HepG2 (cell line): Measurements from ENCODE around the gene TUBG2. TPM values are rescaled to one million over a fixed set of nuclear protein-coding genes. Genes with fewer than 3 reads are reported as not detected.
A peak's percentile ranks its signal among the peaks of the same experiment; 100 is the strongest.

ENCODE experiments used
- ASH2L ChIP-seq: fragments of 300-600, 200-600 bp; sonication (generic); IDR thresholded peaks from 2 replicates; pipeline ENCODE4 v1.7.0; 2017; ENCODE audit warnings: low read depth, mild to moderate bottlenecking, moderate library complexity, mixed read lengths, low read length; ENCODE audit not compliant: insufficient read length
- KLF15 ChIP-seq: sonication (generic); formaldehyde crosslinking; IDR thresholded peaks from 2 replicates; pipeline ENCODE4 v1.8.1; 2023; ENCODE audit warnings: borderline replicate concordance, mild to moderate bottlenecking, inconsistent platforms, missing genetic modification reagents, mixed read lengths
- MXD1 ChIP-seq: sonication (generic); formaldehyde crosslinking; IDR thresholded peaks from 2 replicates; pipeline ENCODE4 v1.4.0; 2020; ENCODE audit warnings: mild to moderate bottlenecking, missing genetic modification reagents
- NFATC3 ChIP-seq: sonication (generic); formaldehyde crosslinking; IDR thresholded peaks from 2 replicates; pipeline ENCODE4 v1.5.1; 2020; ENCODE audit warnings: mild to moderate bottlenecking, missing genetic modification reagents
- PCBP2 ChIP-seq: fragments of 200-400 bp; formaldehyde crosslinking; optimal IDR thresholded peaks from 2 replicates; pipeline ENCODE3; 2018; ENCODE audit warnings: low read length, low read depth; ENCODE audit not compliant: poor library complexity, severe bottlenecking
- PRDM15 ChIP-seq: sonication (generic); formaldehyde crosslinking; IDR thresholded peaks from 2 replicates; pipeline ENCODE4 v1.4.0; 2020; ENCODE audit warnings: missing genetic modification reagents
- SAP130 ChIP-seq: IDR thresholded peaks from 2 replicates; pipeline ENCODE4 v1.6.1; 2016; ENCODE audit warnings: low read depth
- XRCC5 ChIP-seq: fragments of 200-400 bp; formaldehyde crosslinking; optimal IDR thresholded peaks from 2 replicates; pipeline ENCODE3; 2017; ENCODE audit warnings: mild to moderate bottlenecking, low read length
- ZBTB38 ChIP-seq: sonication (generic); formaldehyde crosslinking; IDR thresholded peaks from 2 replicates; pipeline ENCODE4 v1.5.1; 2020; ENCODE audit warnings: mild to moderate bottlenecking, missing genetic modification reagents
- ZMYM4 ChIP-seq: sonication (generic); formaldehyde crosslinking; IDR thresholded peaks from 2 replicates; pipeline ENCODE4 v1.8.1; 2023; ENCODE audit warnings: mild to moderate bottlenecking, missing genetic modification reagents
- ZNF224 ChIP-seq: sonication (generic); formaldehyde crosslinking; IDR thresholded peaks from 2 replicates; pipeline ENCODE4 v1.5.0; 2020; ENCODE audit warnings: mild to moderate bottlenecking, missing genetic modification reagents
- ZNF274 ChIP-seq: sonication (generic); formaldehyde crosslinking; IDR thresholded peaks from 2 replicates; pipeline ENCODE4 v1.5.1; 2020; ENCODE audit warnings: mild to moderate bottlenecking, missing genetic modification reagents
- ZNF337 ChIP-seq: sonication (generic); formaldehyde crosslinking; IDR thresholded peaks from 2 replicates; pipeline ENCODE4 v1.5.1; 2020; ENCODE audit warnings: missing genetic modification reagents, low read depth, mild to moderate bottlenecking, borderline replicate concordance
- ZNF354B ChIP-seq: sonication (generic); formaldehyde crosslinking; IDR thresholded peaks from 2 replicates; pipeline ENCODE4 v1.8.0; 2022; ENCODE audit warnings: mild to moderate bottlenecking, missing genetic modification reagents
- ZNF414 ChIP-seq: sonication (generic); formaldehyde crosslinking; IDR thresholded peaks from 2 replicates; pipeline ENCODE4 v1.5.0; 2020; ENCODE audit warnings: missing genetic modification reagents
- ZNF513 ChIP-seq: sonication (generic); formaldehyde crosslinking; conservative IDR thresholded peaks from 2 replicates; pipeline ENCODE4 v1.5.0; 2020; ENCODE audit warnings: missing genetic modification reagents
- ZNF740 ChIP-seq: sonication (generic); formaldehyde crosslinking; IDR thresholded peaks from 2 replicates; pipeline ENCODE4 v1.4.0; 2020; ENCODE audit warnings: missing genetic modification reagents
- ZNF800 ChIP-seq: sonication (generic); formaldehyde crosslinking; IDR thresholded peaks from 2 replicates; pipeline ENCODE4 v1.4.0; 2020; ENCODE audit warnings: missing genetic modification reagents
- ZSCAN5A ChIP-seq: sonication (generic); formaldehyde crosslinking; IDR thresholded peaks from 2 replicates; pipeline ENCODE4 v1.8.0; 2022; ENCODE audit warnings: mild to moderate bottlenecking, missing genetic modification reagents, borderline replicate concordance
- polyA plus RNA-seq, 8 experiments: library from polyadenylated mRNA; depleted of rRNA in 3 of 8; stranded (reverse) in 7 of 8; unstranded in 1 of 8; fragments of >200 nt; fragmentation: Illumina TruSeq in 4 of 8; extraction: Trizol in 4 of 8; gene quantifications; 2 replicates each; pipeline versions ENCODE4 v1.2.1 to v1.2.3, GENCODE V29; 2011 to 2016; ENCODE audit warnings: low read depth in 4 of 8, missing spikeins in 1 of 8, mixed read lengths in 1 of 8; ENCODE audit not compliant: insufficient read depth in 1 of 8
- total RNA-seq, 5 experiments: library from RNA; depleted of rRNA; stranded (reverse); fragments of >200 nt; fragmentation: Illumina TruSeq; extraction: Trizol; gene quantifications; 2 replicates each; pipeline ENCODE4 v1.2.3, GENCODE V29; 2016; ENCODE audit warnings: low read depth in 1 of 5

The TUBG2 gene
- total and polyA plus RNA-seq, 2 of the 13 experiments (the other 11 are each of a cell fraction or from before 2014, with no cell fraction given) = 16.0 to 42.3 TPM

GRCh38 chr17:42676424-42677011, 17.4 kb downstream of the TUBG2 start, which contains the start of gene PLEKHH3 (continued):
- peak; percentile 69; the same call in 1 of the 2 replicates for TF ChIP-seq MXD1 (CRISPR knock-in tag)
- 0 out of 2 replicates have a peak, but pooled peaks have one; percentile 65 for TF ChIP-seq ZNF414 (CRISPR knock-in tag)
- TF ChIP-seq NFATC3 (CRISPR knock-in tag) = no peak
- no peak for TF ChIP-seq KLF15 (CRISPR knock-in tag)
- TF ChIP-seq ZMYM4 = peak; percentile 52; the same call in 1 of the 2 replicates
- no peak for TF ChIP-seq ZNF354B (CRISPR knock-in tag)
- TF ChIP-seq ZNF224 (CRISPR knock-in tag) = no peak
- peak; percentile 21; the same call in 1 of the 2 replicates for TF ChIP-seq ZNF800 (CRISPR knock-in tag)
- peak; percentile 33 for TF ChIP-seq ZNF740
- no peak for TF ChIP-seq PCBP2
- TF ChIP-seq ZNF337 (CRISPR knock-in tag) = no peak
- TF ChIP-seq ZSCAN5A (CRISPR knock-in tag) = no peak
- no peak for TF ChIP-seq ASH2L
- no peak for TF ChIP-seq XRCC5
- no peak for TF ChIP-seq ZNF513
- no peak for TF ChIP-seq ZBTB38 (CRISPR knock-in tag)
- peak; percentile 41; the same call in 1 of the 2 replicates for TF ChIP-seq SAP130 (CRISPR knock-in tag)
- TF ChIP-seq PRDM15 (CRISPR knock-in tag) = no peak
- peak; percentile 65; the same call in 1 of the 2 replicates for TF ChIP-seq ZNF274 (CRISPR knock-in tag)
